Measurements from ENCODE around the gene KCNMA1. TPM values are rescaled to one million over a fixed set of nuclear protein-coding genes. Genes with fewer than 3 reads are reported as not detected.

The KCNMA1 gene
- total RNA-seq, 1 experiment from 2014 or later: 20.7 TPM

DNA sequence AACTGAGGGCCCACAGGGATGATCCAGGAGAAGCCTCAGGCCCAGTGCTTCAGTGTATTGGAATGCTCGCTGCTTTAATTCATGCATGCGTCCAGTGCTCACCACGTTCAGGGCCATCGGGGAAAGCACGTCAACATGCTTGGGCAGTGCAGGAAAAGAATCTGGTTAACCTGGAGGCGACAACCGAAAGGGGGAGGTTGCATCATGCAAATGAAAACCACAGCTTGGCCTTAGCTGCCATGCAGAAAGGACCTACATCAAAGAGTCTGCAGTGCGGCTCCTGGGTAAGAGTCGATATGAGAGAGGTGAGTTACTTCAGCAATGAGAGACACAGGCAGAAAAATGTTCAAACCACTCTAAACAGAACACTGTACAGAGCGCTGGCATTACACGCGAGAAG, 440.1 kb downstream of the KCNMA1 start:
- no peak overlapping the region for H3K4me3 ChIP-seq (ENCODE audit: low read depth, low read length)
- TF ChIP-seq, protein P1, sequence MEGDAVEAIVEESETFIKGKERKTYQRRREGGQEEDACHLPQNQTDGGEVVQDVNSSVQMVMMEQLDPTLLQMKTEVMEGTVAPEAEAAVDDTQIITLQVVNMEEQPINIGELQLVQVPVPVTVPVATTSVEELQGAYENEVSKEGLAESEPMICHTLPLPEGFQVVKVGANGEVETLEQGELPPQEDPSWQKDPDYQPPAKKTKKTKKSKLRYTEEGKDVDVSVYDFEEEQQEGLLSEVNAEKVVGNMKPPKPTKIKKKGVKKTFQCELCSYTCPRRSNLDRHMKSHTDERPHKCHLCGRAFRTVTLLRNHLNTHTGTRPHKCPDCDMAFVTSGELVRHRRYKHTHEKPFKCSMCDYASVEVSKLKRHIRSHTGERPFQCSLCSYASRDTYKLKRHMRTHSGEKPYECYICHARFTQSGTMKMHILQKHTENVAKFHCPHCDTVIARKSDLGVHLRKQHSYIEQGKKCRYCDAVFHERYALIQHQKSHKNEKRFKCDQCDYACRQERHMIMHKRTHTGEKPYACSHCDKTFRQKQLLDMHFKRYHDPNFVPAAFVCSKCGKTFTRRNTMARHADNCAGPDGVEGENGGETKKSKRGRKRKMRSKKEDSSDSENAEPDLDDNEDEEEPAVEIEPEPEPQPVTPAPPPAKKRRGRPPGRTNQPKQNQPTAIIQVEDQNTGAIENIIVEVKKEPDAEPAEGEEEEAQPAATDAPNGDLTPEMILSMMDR (IDR thresholded peaks at IDR 0.05; ENCODE audit: insufficient read depth in 1 of 2, low read depth in 1 of 2, low read length in 1 of 2, severe bottlenecking in 1 of 2, unreplicated experiment in 1 of 2): no peak
- H3K36me3 ChIP-seq (ENCODE audit: control insufficient read depth, insufficient read depth, low read length): no peaks in the 10 kb centered on the region
- ChIA-PET POLR2A (no interaction called here), CTCF (no interaction called here)
- H3K27me3 ChIP-seq (replicated peaks; ENCODE audit: control insufficient read depth, insufficient read depth, low read length): no peaks in the 10 kb centered on the region
- peaks cover 8% of the 10 kb centered on the region for H3K4me1 Mint-ChIP-seq (ENCODE audit: low read depth, unreplicated experiment)
- no TSS peak for BruUV-seq (replicated peaks)
- no peak for DNase-seq
- peak overlapping the region; percentile 30 for H3K27ac Mint-ChIP-seq (ENCODE audit: unreplicated experiment)
- no peaks in the 10 kb centered on the region for H3K36me3 Mint-ChIP-seq (ENCODE audit: insufficient read depth, unreplicated experiment)
- no peaks in the 10 kb centered on the region for H3K9me3 ChIP-seq
- peaks cover 1% of the 10 kb centered on the region; the same call in 1 of the 2 replicates for H3K4me1 ChIP-seq
- no peaks in the 10 kb centered on the region for H3K27me3 Mint-ChIP-seq (ENCODE audit: insufficient read depth, unreplicated experiment)
- intact Hi-C loops (cut with micrococcal nuclease; ENCODE audit: unreplicated experiment): no loop called here
- no peaks in the 10 kb centered on the region for H3K9me3 Mint-ChIP-seq (ENCODE audit: unreplicated experiment)
- H3K4me3 Mint-ChIP-seq (ENCODE audit: unreplicated experiment): no peak overlapping the region

DNA sequence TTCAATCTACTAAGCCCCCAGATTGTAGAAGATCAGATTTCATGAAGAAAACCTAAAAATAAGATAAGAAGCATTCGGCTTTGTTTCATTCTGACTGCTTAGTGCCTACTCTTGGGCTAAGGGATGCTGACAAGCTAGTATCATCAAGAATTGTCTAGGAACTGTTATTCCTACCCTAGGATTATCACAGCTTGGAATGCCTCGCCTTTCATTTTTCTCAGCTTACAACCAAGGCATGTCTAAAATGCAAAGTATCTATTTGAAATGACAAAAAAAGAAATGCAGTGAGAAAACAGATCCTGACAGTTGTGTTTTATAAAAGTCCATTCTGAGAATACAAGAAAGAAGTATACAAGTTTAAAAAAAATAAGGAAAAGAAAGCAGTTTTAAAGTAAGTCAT, 441.0 kb downstream of the KCNMA1 start:
- Histone ChIP-seq H3K27me3 (replicated peaks; ENCODE audit: control insufficient read depth, insufficient read depth, low read length) (no peaks in the 10 kb centered on the region), H3K36me3 (ENCODE audit: control insufficient read depth, insufficient read depth, low read length) (no peaks in the 10 kb centered on the region), H3K4me3 (ENCODE audit: low read depth, low read length) (no peak overlapping the region), H3K4me1 (peaks cover 10% of the 10 kb centered on the region), H3K9me3 (no peaks in the 10 kb centered on the region)
- no peaks in the 10 kb centered on the region for H3K9me3 Mint-ChIP-seq (ENCODE audit: unreplicated experiment)
- ChIA-PET POLR2A (no interaction called here), CTCF (no interaction called here)
- no TSS peak for BruUV-seq (replicated peaks)
- TF ChIP-seq, protein P1 (IDR thresholded peaks at IDR 0.05; ENCODE audit: insufficient read depth in 1 of 2, low read depth in 1 of 2, low read length in 1 of 2, severe bottlenecking in 1 of 2, unreplicated experiment in 1 of 2): no peak
- peaks cover 17% of the 10 kb centered on the region for H3K4me1 Mint-ChIP-seq (ENCODE audit: low read depth, unreplicated experiment)
- no peak for DNase-seq
- H3K36me3 Mint-ChIP-seq (ENCODE audit: insufficient read depth, unreplicated experiment): no peaks in the 10 kb centered on the region
- no peak overlapping the region for H3K4me3 Mint-ChIP-seq (ENCODE audit: unreplicated experiment)
- H3K27ac Mint-ChIP-seq (ENCODE audit: unreplicated experiment): no peak overlapping the region
- intact Hi-C loops (cut with micrococcal nuclease; ENCODE audit: unreplicated experiment): no loop called here
- no peaks in the 10 kb centered on the region for H3K27me3 Mint-ChIP-seq (ENCODE audit: insufficient read depth, unreplicated experiment)

DNA sequence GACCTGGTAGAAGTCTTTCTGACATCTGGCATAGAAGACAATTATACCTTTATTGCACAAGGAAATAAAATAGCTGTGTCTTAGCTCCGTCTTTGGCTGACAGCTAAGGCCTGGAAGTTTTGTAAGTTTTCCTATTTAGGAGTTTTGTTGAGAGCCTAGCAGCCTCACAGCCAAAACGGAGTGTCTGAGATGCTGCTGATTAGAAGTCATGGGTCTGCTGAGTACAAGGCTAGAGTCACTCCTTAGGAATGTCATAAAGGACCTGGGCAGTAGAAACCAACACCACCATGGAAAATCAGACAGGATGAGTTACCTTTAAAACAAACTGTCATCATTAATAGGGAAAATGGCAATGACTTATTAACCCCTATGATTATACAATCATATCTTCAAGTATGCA, 442.5 kb downstream of the KCNMA1 start:
- no peak for DNase-seq
- intact Hi-C loops (cut with micrococcal nuclease; ENCODE audit: unreplicated experiment): no loop called here
- Histone ChIP-seq H3K9me3 (no peaks in the 10 kb centered on the region), H3K4me3 (ENCODE audit: low read depth, low read length) (no peak overlapping the region), H3K4me1 (peaks cover 20% of the 10 kb centered on the region), H3K27me3 (replicated peaks; ENCODE audit: control insufficient read depth, insufficient read depth, low read length) (no peaks in the 10 kb centered on the region), H3K36me3 (ENCODE audit: control insufficient read depth, insufficient read depth, low read length) (no peaks in the 10 kb centered on the region)
- H3K9me3 Mint-ChIP-seq (ENCODE audit: unreplicated experiment): no peaks in the 10 kb centered on the region
- ChIA-PET CTCF (no interaction called here), POLR2A (no interaction called here)
- no peaks in the 10 kb centered on the region for H3K36me3 Mint-ChIP-seq (ENCODE audit: insufficient read depth, unreplicated experiment)
- TF ChIP-seq, protein P1 (IDR thresholded peaks at IDR 0.05; ENCODE audit: insufficient read depth in 1 of 2, low read depth in 1 of 2, low read length in 1 of 2, severe bottlenecking in 1 of 2, unreplicated experiment in 1 of 2): no peak
- BruUV-seq (replicated peaks): no TSS peak
- H3K4me3 Mint-ChIP-seq (ENCODE audit: unreplicated experiment): no peak overlapping the region
- no peak overlapping the region for H3K27ac Mint-ChIP-seq (ENCODE audit: unreplicated experiment)
- H3K4me1 Mint-ChIP-seq (ENCODE audit: low read depth, unreplicated experiment): peaks cover 14% of the 10 kb centered on the region
- no peaks in the 10 kb centered on the region for H3K27me3 Mint-ChIP-seq (ENCODE audit: insufficient read depth, unreplicated experiment)
